Liver (tissue), 9 donors: ENCODE measurements around the gene CCDC6. TPM values are rescaled to one million over a fixed set of nuclear protein-coding genes. Genes with fewer than 3 reads are reported as not detected.

Source experiments
- DNase-seq: peaks from one replicate; pipeline ENCODE4 v3.0.0-alpha.2; 2017; ENCODE audit warnings: low spot score
- H3K27ac ChIP-seq, 2 donors: one replicate each; pipeline ENCODE4 v1.7.0; 2013; ENCODE audit warnings: inconsistent platforms in 2 of 2, low read length in 2 of 2, control low read depth in 1 of 2, low read depth in 1 of 2, mild to moderate bottlenecking in 1 of 2
- H3K27me3 ChIP-seq, 4 donors: one replicate each; pipeline versions ENCODE4 v1.6.1 to v1.7.0; 2013; ENCODE audit warnings: low read length in 3 of 4, inconsistent platforms in 1 of 4, mild to moderate bottlenecking in 1 of 4, moderate library complexity in 1 of 4; ENCODE audit not compliant: control insufficient read depth in 4 of 4, insufficient read depth in 4 of 4
- H3K36me3 ChIP-seq, 4 donors: one replicate each; pipeline versions ENCODE4 v1.6.1 to v1.7.0; 2013; ENCODE audit warnings: low read length in 3 of 4, mild to moderate bottlenecking in 3 of 4, low read depth in 1 of 4, moderate library complexity in 1 of 4; ENCODE audit not compliant: control insufficient read depth in 4 of 4, insufficient read depth in 3 of 4
- H3K4me1 ChIP-seq, 4 donors: one replicate each; pipeline versions ENCODE4 v1.6.1 to v1.7.0; 2013; ENCODE audit warnings: low read length in 3 of 4, mild to moderate bottlenecking in 3 of 4, moderate library complexity in 1 of 4; ENCODE audit not compliant: control insufficient read depth in 4 of 4, insufficient read depth in 4 of 4
- H3K4me3 ChIP-seq, 3 donors: one replicate each; pipeline versions ENCODE4 v1.6.1 to v1.7.0; 2013; ENCODE audit warnings: low read length in 3 of 3, control low read depth in 1 of 3, low read depth in 1 of 3, mild to moderate bottlenecking in 1 of 3
- H3K9ac ChIP-seq, 2 donors: one replicate each; pipeline ENCODE4 v1.7.0; 2013; ENCODE audit warnings: low read length in 2 of 2, mild to moderate bottlenecking in 2 of 2, moderate library complexity in 2 of 2, control low read depth in 1 of 2, low read depth in 1 of 2
- H3K9me3 ChIP-seq, 4 donors: one replicate each; pipeline versions ENCODE4 v1.6.1 to v1.7.0; 2013; ENCODE audit warnings: low read length in 3 of 4; ENCODE audit not compliant: control insufficient read depth in 4 of 4
- FOXA1 ChIP-seq: IDR thresholded peaks from 2 replicates; pipeline ENCODE4 v1.6.1; 2016; ENCODE audit warnings: antibody characterized with exemption
- FOXA2 ChIP-seq: IDR thresholded peaks from 2 replicates; pipeline ENCODE4 v1.6.1; 2016; ENCODE audit warnings: antibody characterized with exemption
- GABPA ChIP-seq, 2 donors: IDR thresholded peaks in 1 of 2; conservative IDR thresholded peaks in 1 of 2; 2 replicates each; pipeline ENCODE4 v1.6.1; 2016; ENCODE audit warnings: antibody characterized with exemption in 2 of 2, mild to moderate bottlenecking in 1 of 2, moderate library complexity in 1 of 2
- HNF4A ChIP-seq, 2 donors: conservative IDR thresholded peaks; 2 replicates each; pipeline ENCODE4 v1.6.1; 2016; ENCODE audit warnings: antibody characterized with exemption in 2 of 2, mild to moderate bottlenecking in 2 of 2
- HNF4G ChIP-seq: IDR thresholded peaks from 2 replicates; pipeline ENCODE4 v1.6.1; 2016; ENCODE audit warnings: antibody characterized with exemption
- JUND ChIP-seq, 2 donors: IDR thresholded peaks; 2 replicates each; pipeline ENCODE4 v1.6.1; 2016; ENCODE audit warnings: antibody characterized with exemption in 2 of 2
- NR2F2 ChIP-seq: IDR thresholded peaks from 2 replicates; pipeline ENCODE4 v1.6.1; 2016; ENCODE audit warnings: antibody characterized with exemption
- RAD21 ChIP-seq, 2 donors: IDR thresholded peaks; 2 replicates each; pipeline ENCODE4 v1.6.1; 2016; ENCODE audit warnings: antibody characterized with exemption in 2 of 2, mild to moderate bottlenecking in 2 of 2
- RXRA ChIP-seq, 2 donors: IDR thresholded peaks; 2 replicates each; pipeline ENCODE4 v1.6.1; 2017 to 2018; ENCODE audit warnings: antibody characterized with exemption in 2 of 2, mild to moderate bottlenecking in 1 of 2
- SP1 ChIP-seq: IDR thresholded peaks from 2 replicates; pipeline ENCODE4 v1.6.1; 2018; ENCODE audit warnings: antibody characterized with exemption, mild to moderate bottlenecking
- TAF1 ChIP-seq: conservative IDR thresholded peaks from 2 replicates; pipeline ENCODE4 v1.6.1; 2016; ENCODE audit warnings: antibody characterized with exemption, mild to moderate bottlenecking
- YY1 ChIP-seq: IDR thresholded peaks from 2 replicates; pipeline ENCODE4 v1.6.1; 2016; ENCODE audit warnings: antibody characterized with exemption, mild to moderate bottlenecking
- WGBS: extraction: QIAGEN DNeasy Blood & Tissue Kit; methylation state at CpG from one replicate; pipeline ENCODE4 v1.1.7; 2013; 5-methylcytosine and 5-hydroxymethylcytosine counted together
- polyA plus RNA-seq, 2 donors: library from polyadenylated mRNA; stranded (reverse) in 1 of 2; unstranded in 1 of 2; fragments of 200-250 nt in 1 of 2; fragments of >200 nt in 1 of 2; fragmentation: Nextera tagmentation in 1 of 2; extraction: Ambion mirVana in 1 of 2; gene quantifications; one replicate each; pipeline versions ENCODE4 v1.2.1 to v1.2.3, GENCODE V29; 2013 to 2015
- total RNA-seq, 2 donors: library from RNA; depleted of rRNA; stranded (reverse); fragments of >200 nt; gene quantifications; one replicate each; pipeline ENCODE4 v1.2.3, GENCODE V29; 2014
- TF ChIP-seq, protein P1 (sequence below): IDR thresholded peaks from 2 replicates; pipeline ENCODE4 v1.6.1; 2016; ENCODE audit warnings: antibody characterized with exemption
- TF ChIP-seq, protein P2 (sequence below): IDR thresholded peaks from 2 replicates; pipeline ENCODE4 v1.6.1; 2016; ENCODE audit warnings: antibody characterized with exemption
- TF ChIP-seq, protein P3 (sequence below): fragments of 150-350 bp; IDR thresholded peaks from 2 replicates; pipeline ENCODE4 v1.5.1; 2017; ENCODE audit warnings: improper control_type of control experiment, low read depth, low read length; ENCODE audit not compliant: missing input control
- TF ChIP-seq, protein P4 (sequence below): IDR thresholded peaks from 2 replicates; pipeline ENCODE4 v1.6.1; 2016; ENCODE audit warnings: antibody characterized with exemption, mild to moderate bottlenecking
- TF ChIP-seq, protein P5 (sequence below): IDR thresholded peaks from 2 replicates; pipeline ENCODE4 v1.6.1; 2016; ENCODE audit warnings: antibody characterized with exemption
- donor health status: healthy.
- donor health status: healthy.
- donor health status: healthy.
- donor health status: healthy.
- donor health status: healthy.

CCDC6 gene
- total and polyA plus RNA-seq, 4 donors = 4.7 to 14.3 (median 8.8) TPM

DNA sequence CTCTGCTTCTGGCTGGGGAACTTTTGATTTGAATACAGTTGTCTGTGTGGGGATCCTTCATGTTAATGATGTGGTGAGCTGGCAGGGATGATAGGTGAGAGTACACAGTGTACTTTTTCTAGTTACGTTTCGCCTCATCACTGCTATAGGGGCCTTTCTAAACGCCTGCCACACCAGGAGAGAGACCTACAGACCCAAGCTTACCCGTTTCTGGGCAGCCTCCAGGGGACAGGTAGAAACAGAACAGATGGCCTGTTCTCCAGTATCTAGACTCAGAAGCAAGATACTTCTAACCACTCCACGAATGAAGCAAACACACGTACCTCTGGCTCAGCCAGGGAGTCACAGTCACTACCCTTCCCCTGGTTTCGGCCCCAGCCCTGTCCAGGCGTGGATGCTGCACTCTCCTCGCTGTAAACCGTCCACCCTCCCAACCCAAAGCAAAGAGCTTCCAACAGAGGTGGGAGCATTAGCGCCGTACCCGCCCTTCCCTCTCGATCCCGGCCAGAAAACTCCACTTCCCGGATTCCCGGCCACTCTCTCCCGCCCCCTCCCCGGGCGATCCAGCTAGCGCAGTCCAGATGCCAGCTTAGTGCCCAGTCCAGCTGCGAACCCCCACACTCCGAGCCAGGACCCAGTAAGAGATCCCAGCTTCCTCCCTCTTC is 1.2 kb downstream of the CCDC6 start:
- no peaks in the 10 kb centered on the region for H3K36me3 ChIP-seq
- TF ChIP-seq GABPA (IDR thresholded peaks at IDR 0.05 in 1 of 2, conservative IDR thresholded peaks at IDR 0.05 in 1 of 2) (no peak), RAD21 (IDR thresholded peaks at IDR 0.05) (peak in 1 of 2 donors; percentile 8), RXRA (IDR thresholded peaks at IDR 0.05) (no peak), FOXA1 (no peak), JUND (IDR thresholded peaks at IDR 0.05) (no peak), HNF4A (conservative IDR thresholded peaks at IDR 0.05) (no peak), TAF1 (no peak), FOXA2 (no peak), NR2F2 (no peak), YY1 (no peak), SP1 (no peak), HNF4G (no peak)
- TF ChIP-seq, protein P1, sequence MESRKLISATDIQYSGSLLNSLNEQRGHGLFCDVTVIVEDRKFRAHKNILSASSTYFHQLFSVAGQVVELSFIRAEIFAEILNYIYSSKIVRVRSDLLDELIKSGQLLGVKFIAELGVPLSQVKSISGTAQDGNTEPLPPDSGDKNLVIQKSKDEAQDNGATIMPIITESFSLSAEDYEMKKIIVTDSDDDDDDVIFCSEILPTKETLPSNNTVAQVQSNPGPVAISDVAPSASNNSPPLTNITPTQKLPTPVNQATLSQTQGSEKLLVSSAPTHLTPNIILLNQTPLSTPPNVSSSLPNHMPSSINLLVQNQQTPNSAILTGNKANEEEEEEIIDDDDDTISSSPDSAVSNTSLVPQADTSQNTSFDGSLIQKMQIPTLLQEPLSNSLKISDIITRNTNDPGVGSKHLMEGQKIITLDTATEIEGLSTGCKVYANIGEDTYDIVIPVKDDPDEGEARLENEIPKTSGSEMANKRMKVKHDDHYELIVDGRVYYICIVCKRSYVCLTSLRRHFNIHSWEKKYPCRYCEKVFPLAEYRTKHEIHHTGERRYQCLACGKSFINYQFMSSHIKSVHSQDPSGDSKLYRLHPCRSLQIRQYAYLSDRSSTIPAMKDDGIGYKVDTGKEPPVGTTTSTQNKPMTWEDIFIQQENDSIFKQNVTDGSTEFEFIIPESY = no peak
- TF ChIP-seq, protein P2, sequence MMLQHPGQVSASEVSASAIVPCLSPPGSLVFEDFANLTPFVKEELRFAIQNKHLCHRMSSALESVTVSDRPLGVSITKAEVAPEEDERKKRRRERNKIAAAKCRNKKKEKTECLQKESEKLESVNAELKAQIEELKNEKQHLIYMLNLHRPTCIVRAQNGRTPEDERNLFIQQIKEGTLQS = no peak
- TF ChIP-seq, protein P3, sequence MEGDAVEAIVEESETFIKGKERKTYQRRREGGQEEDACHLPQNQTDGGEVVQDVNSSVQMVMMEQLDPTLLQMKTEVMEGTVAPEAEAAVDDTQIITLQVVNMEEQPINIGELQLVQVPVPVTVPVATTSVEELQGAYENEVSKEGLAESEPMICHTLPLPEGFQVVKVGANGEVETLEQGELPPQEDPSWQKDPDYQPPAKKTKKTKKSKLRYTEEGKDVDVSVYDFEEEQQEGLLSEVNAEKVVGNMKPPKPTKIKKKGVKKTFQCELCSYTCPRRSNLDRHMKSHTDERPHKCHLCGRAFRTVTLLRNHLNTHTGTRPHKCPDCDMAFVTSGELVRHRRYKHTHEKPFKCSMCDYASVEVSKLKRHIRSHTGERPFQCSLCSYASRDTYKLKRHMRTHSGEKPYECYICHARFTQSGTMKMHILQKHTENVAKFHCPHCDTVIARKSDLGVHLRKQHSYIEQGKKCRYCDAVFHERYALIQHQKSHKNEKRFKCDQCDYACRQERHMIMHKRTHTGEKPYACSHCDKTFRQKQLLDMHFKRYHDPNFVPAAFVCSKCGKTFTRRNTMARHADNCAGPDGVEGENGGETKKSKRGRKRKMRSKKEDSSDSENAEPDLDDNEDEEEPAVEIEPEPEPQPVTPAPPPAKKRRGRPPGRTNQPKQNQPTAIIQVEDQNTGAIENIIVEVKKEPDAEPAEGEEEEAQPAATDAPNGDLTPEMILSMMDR = no peak
- TF ChIP-seq, protein P4, sequence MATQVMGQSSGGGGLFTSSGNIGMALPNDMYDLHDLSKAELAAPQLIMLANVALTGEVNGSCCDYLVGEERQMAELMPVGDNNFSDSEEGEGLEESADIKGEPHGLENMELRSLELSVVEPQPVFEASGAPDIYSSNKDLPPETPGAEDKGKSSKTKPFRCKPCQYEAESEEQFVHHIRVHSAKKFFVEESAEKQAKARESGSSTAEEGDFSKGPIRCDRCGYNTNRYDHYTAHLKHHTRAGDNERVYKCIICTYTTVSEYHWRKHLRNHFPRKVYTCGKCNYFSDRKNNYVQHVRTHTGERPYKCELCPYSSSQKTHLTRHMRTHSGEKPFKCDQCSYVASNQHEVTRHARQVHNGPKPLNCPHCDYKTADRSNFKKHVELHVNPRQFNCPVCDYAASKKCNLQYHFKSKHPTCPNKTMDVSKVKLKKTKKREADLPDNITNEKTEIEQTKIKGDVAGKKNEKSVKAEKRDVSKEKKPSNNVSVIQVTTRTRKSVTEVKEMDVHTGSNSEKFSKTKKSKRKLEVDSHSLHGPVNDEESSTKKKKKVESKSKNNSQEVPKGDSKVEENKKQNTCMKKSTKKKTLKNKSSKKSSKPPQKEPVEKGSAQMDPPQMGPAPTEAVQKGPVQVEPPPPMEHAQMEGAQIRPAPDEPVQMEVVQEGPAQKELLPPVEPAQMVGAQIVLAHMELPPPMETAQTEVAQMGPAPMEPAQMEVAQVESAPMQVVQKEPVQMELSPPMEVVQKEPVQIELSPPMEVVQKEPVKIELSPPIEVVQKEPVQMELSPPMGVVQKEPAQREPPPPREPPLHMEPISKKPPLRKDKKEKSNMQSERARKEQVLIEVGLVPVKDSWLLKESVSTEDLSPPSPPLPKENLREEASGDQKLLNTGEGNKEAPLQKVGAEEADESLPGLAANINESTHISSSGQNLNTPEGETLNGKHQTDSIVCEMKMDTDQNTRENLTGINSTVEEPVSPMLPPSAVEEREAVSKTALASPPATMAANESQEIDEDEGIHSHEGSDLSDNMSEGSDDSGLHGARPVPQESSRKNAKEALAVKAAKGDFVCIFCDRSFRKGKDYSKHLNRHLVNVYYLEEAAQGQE = peak; percentile 22
- TF ChIP-seq, protein P5, sequence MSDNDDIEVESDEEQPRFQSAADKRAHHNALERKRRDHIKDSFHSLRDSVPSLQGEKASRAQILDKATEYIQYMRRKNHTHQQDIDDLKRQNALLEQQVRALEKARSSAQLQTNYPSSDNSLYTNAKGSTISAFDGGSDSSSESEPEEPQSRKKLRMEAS = no peak
- peak overlapping the region; percentile 92 to 99 for H3K27ac ChIP-seq
- H3K9me3 ChIP-seq = no peaks in the 10 kb centered on the region
- H3K4me3 ChIP-seq = peak overlapping the region; percentile 94 to 100 (median 98)
- peaks cover 0 to 27% (median 21%) of the 10 kb centered on the region in 4 donors for H3K4me1 ChIP-seq
- no peak for DNase-seq
- WGBS = 2% methylated on average over 23 of the region's 23 CpGs
- no peaks in the 10 kb centered on the region for H3K27me3 ChIP-seq
- H3K9ac ChIP-seq = peak overlapping the region; percentile 71 to 94
